Coronary artery (tissue), 2 donors: ENCODE data around the gene SLC35F4.

ENCODE experiments used
- DNase-seq: peaks from one replicate; pipeline ENCODE4 v3.0.0-alpha.2; 2017; ENCODE audit warnings: low spot score
- H3K27ac ChIP-seq, 2 donors: fragments of 200-600 bp; sonication (generic); one replicate each; pipeline ENCODE4 v1.5.1; 2016 to 2019
- H3K4me3 ChIP-seq: fragments of 200-600 bp; sonication (generic); 2 replicates; pipeline ENCODE4 v1.5.1; 2016; ENCODE audit warnings: mild to moderate bottlenecking, moderate library complexity
- TF ChIP-seq, protein P1 (sequence below): fragments of 200-600 bp; sonication (generic); IDR thresholded peaks from one replicate; pipeline ENCODE4 v1.5.1; 2019; ENCODE audit warnings: antibody characterized with exemption

SLC35F4 gene

GRCh38 chr14:57641776-57642175, 224.1 kb downstream of the SLC35F4 start:
- Histone ChIP-seq H3K27ac (no peak overlapping the region), H3K4me3 (no peak overlapping the region)
- DNase-seq, result no peak
- TF ChIP-seq, protein P1, sequence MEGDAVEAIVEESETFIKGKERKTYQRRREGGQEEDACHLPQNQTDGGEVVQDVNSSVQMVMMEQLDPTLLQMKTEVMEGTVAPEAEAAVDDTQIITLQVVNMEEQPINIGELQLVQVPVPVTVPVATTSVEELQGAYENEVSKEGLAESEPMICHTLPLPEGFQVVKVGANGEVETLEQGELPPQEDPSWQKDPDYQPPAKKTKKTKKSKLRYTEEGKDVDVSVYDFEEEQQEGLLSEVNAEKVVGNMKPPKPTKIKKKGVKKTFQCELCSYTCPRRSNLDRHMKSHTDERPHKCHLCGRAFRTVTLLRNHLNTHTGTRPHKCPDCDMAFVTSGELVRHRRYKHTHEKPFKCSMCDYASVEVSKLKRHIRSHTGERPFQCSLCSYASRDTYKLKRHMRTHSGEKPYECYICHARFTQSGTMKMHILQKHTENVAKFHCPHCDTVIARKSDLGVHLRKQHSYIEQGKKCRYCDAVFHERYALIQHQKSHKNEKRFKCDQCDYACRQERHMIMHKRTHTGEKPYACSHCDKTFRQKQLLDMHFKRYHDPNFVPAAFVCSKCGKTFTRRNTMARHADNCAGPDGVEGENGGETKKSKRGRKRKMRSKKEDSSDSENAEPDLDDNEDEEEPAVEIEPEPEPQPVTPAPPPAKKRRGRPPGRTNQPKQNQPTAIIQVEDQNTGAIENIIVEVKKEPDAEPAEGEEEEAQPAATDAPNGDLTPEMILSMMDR, result no peak

GRCh38 chr14:57640036-57640435, 225.9 kb downstream of the SLC35F4 start:
- no peak for DNase-seq
- Histone ChIP-seq H3K4me3 (no peak overlapping the region), H3K27ac (no peak overlapping the region)
- TF ChIP-seq, protein P1, result no peak

DNA sequence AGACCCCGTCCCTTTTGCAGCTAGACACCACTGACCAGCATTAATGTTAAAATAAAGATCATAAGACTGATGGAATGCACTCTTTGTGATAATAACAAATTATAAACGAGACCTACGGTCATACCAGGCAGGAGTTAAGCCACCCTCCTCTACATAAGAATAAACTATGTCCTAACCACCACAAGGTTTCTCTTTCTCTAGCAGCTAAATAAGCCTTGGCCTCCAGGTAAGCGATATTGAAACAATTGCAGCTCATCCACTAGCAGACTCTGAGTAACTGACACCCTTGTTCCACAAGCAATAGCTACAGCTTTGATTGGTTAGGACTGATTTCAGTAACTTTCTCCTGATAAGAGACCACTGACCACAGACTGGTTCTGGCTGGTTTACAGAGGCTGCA, 228.0 kb downstream of the SLC35F4 start:
- TF ChIP-seq, protein P1, result no peak
- Histone ChIP-seq H3K27ac (no peak overlapping the region), H3K4me3 (no peak overlapping the region)
- no peak for DNase-seq

DNA sequence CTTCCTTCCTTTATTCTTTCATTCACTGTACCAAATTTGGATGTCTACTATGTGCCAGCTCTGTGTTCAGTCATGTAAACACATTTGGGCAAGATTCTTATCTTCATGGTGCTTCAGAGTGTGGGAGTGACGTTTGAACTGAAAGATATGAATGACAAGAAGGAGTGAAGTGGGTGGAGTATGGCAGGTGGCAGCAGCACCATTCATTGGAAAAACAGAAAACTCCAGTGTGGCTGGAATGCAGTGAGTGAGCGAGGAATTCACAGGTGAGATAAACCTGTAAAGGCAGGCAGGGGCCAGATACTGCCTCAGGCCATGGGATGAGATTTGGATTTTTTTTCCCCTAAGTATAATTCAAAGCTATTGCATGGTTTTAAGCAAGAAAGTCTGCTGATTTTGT, 231.6 kb downstream of the SLC35F4 start:
- no peak overlapping the region for H3K4me3 ChIP-seq
- TF ChIP-seq, protein P1, result no peak
- no peak for DNase-seq
- no peak overlapping the region for H3K27ac ChIP-seq

- H3K27ac ChIP-seq, result no peak overlapping the region
- H3K4me3 ChIP-seq, result no peak overlapping the region
- DNase-seq, result no peak
- TF ChIP-seq, protein P1, result no peak
These were observed 233.2 kb downstream of the SLC35F4 start for GRCh38 chr14:57632649-57633048.

GRCh38 chr14:57617510-57617909, 248.4 kb downstream of the SLC35F4 start:
- no peak overlapping the region for H3K27ac ChIP-seq
- DNase-seq, result no peak
- TF ChIP-seq, protein P1, result no peak
- no peak overlapping the region for H3K4me3 ChIP-seq

DNA sequence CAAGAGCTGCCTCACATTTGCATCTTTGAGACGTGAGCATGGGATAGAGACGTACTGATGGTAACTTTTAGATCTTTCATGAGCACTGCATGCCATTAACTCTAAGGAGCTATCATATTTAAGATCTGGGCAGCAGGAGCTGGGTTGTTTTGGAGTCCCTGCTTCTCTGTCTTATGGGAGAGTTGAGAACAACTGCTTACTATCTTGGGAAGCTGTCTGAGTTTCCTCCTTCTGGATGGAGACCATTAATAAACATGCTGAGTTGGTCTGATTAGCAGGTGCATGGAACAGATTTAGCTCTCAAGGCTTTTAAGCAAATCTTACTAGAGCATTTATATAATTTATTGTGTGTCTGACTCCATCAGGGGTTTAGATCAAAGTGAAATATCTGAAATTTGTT, 252.9 kb downstream of the SLC35F4 start:
- no peak for DNase-seq
- H3K27ac ChIP-seq, result no peak overlapping the region
- TF ChIP-seq, protein P1, result no peak
- no peak overlapping the region for H3K4me3 ChIP-seq
